ENCODE data around the gene FAM185A.
"Not testable (repeated sequence)": the region's sequence is repeated elsewhere in the genome, so short reads cannot be mapped to it uniquely, and the experiment has no call there.

Gene FAM185A

DNA sequence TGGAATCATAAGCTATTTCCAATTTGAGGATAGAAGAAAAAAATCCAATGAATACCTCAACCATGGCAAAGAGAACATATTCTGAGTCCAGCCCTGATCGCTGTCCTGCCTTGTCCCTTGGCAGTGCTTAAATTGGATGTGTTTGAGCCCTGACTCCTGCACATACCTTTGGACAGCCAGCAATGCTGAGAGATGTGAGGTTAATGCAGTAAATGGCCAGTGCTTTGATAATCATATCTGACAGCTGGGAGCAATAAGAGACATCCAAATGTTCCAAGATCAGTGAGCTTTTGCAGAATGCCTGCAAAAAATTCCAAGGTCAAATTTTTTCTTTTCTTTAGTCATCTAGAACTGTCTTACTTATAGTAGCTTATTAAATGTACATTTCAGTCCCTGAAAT, 83.9 kb downstream of the FAM185A start:
- DNase-seq (ENCODE audit: low read depth) = no peak

DNA sequence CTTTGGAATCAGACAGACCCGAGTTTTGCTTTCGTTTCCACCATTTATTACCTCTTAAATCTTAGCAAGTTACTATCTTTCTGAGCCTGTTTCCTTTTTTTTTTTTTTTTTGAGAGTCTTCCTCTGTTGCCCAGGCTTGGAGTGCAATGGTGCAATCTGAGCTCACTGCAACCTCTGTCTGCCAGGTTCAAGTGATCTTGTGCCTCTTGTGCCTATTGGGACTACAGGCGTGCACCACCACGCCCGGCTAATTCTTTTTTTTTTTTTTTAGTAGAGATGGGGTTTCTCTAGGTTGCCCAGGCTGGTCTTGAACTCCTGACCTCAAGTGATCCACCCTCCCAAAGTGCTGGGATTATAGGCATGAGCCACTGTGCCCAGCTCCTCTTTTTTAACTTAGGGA, 84.5 kb downstream of the FAM185A start:
- no peak for DNase-seq (ENCODE audit: low read depth)

DNA sequence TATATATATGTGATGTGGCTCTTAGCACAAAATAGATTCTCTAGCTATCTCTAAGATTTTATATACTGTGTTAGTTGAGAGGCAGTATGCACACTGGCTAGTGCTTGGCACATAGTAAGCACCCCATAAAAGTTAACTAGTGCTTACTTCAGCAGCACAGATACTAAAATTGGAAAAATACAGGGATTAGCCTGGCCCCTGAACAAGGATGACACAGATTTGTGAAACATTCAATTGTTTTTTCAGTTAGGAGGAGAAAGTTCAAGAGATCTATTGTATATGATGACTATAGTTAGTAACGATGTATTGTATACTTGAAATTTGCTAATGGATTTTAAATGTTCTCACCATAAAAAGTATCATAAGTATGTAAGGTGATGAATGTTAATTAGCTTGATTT, 85.7 kb downstream of the FAM185A start:
- DNase-seq (ENCODE audit: low read depth) = no peak

DNA sequence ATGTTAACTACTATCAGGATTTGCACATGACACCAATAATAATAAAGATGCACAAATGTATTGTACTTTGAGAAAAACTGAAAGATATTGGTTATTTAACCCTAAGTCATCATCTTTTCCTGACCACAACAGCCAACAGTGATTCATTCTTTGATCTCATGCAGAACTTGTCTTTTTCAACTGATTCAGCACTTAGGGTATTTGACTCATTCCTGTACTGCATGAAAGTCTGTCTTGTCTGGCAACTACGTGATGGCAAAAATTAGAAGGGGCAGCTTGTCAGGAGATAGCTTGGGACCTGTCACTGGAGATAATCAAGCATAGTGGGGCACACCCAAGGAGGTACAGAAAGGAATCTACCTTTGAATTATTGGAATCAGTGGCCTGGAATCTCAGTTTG, 86.2 kb downstream of the FAM185A start:
- DNase-seq (ENCODE audit: low read depth) = no peak

DNA sequence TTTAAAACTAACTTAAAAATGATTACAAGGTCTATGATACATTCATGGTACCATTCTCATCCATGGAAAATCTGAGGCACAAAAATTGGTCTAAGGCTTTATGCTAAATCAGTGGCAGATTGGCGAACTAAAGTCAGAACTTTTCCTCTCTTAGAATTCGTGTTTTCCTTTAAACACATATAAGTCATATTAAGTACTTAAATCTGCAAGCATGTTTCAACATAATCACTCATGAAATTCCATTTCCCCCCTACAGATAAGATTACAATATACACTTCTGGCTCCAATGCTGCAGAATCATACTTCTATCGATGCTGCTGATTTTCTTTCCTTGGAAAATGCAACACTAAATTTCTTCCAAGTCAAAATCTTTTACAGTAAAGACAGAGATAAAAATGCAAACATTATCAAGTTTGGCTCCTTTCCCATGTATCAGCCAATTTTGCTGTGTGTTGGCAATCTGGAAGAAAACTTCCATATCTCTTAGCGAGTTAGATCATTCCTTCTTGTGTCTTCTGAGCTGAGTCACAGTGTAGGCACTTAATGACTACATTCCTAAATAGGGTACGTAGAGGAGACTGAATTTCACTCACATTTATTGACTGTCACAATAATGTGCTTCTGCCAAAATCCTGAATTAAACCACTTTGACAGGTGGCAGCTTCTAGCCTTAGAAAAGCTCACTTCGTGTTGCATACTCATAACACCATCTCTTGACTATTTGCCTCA, 87.6 kb downstream of the FAM185A start:
- DNase-seq (ENCODE audit: low read depth) = no peak

DNA sequence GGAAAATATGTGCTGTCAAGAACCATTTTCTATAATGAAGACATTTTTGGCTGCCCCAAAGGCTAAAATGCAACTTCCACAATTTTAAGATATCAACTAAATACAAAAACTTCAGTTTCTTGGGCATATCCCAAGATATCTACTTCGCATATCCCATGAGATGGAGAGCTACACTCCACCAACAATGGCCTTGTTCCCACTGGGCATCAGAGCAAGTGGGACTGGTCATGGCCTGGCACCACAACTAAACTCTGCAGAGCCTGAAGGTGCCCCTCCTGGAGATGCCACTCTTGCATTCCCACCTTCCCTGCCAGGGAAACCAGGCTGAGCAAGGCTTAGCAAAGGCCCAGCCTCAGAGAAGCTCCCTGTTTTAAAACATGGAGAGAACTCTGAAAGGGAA, 88.2 kb downstream of the FAM185A start:
- no peak for DNase-seq (ENCODE audit: low read depth)

DNA sequence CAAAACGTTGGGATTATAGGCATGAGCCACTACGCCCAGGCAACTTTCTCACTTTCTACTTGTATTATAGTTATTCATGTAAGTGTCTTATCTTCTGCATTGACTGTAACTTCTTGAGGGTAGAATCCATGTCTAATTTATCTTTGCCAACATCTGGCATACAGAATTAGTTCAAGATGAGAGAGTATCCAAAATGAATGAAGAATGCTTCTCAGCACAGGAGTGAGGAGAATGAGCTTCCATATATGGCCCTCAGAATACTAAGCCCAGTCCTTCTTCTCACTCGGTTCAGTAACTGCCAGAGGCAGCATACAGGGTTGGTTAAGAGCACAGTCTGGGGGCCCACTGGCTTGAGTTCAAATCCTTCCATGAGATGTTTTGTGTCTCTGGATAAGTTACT, 89.0 kb downstream of the FAM185A start:
- no peak for DNase-seq (ENCODE audit: low read depth)

DNA sequence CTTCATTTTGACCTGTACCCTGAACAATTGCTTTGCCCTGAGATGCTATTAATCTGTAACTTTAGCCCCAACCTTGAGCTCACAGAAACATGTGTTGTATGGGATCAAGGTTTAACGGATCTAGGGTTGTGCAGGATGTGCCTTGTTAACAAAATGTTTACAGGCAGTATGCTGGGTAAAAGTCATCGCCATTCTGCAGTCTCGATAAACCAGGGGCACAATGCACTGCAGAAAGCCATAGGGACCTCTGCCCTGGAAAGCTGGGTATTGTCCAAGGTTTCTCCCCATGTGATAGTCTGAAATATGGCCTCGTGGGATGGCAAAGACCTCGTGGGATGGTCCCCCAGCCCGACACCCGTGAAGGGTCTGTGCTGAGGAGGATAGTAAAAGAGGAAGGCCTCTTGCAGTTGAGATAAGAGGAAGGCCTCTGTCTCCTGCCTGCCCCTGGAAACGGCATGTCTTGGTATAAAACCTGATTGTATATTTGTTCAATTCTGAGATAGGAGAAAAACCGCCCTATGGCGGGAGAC, 89.8 kb downstream of the FAM185A start:
- DNase-seq (ENCODE audit: low read depth) = not testable (repeated sequence)

DNA sequence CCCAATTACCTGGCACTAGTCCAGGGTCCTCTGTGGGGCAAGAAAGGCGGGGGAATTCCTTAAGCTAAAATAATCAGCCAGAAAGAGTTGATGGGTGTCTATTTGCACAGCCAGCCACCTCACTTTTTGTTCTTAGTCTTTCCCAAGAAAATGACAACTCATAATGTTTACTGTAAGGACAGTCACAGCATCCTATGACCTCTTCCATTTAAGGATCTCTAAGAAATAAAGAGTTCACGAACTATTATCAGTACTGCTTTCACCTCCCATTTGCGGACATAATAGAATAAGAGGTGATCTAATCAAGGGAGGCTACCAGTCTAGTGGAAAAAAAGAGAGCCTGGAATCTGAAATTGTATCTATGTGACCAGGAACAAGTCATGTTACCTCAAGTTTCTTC, 91.6 kb downstream of the FAM185A start:
- no peak for DNase-seq (ENCODE audit: low read depth)

DNA sequence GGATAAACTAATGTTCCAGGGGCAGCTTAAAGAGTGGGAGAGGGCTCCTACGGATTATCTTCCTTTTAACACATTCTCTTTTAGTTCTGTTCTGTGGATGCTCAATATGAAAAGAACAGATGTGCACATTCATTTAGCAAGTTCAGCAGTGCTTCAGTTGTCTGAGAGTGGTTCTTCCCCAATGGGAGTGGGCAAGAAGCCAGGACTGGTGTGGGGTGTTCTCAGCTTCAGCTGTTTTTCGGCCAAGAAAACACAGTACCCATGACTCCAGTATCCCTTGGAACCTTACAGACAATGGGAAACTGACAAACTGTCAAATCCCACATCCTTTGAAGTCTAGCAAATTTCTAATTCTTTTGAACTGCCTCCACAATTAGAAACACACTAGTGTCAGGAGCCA, 92.5 kb downstream of the FAM185A start:
- no peak for DNase-seq (ENCODE audit: low read depth)

DNA sequence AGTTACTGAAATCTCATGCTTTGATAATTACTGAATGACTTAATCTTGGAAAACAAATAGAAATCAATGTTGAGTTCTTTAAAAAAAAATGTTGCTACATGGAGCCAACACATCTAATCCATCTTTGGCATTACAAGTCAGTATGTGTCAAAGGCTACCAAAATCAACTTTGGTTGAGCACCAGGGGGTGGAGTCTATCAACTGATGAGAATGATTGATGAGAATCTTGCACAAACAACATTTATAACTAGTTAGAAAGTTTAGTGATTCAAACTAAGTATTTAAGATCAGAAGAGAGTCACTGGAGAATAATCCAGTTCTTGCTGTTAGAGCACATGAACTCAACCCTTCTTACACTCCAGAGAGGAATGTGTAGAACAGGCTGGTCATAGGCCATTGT, 93.5 kb downstream of the FAM185A start:
- DNase-seq (ENCODE audit: low read depth) = no peak

DNA sequence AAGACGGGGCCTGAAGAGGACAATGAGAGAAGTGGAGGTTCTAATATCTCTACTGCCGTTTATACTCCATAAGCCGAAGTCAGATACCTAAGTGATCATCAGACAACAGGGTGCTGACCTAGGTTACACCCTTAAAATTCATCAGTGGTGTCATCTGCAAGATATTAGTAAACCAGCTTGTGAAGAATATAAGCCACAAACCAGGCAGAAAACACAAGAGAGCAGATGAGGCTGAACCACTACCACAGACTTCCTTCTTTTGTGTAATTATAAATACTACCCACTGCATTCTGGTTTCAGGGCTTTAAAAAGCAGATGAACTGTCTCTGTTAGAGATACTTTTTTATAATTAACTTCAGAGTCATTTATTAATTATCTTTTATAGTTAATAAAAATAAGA, 95.1 kb downstream of the FAM185A start:
- DNase-seq (ENCODE audit: low read depth) = no peak

DNA sequence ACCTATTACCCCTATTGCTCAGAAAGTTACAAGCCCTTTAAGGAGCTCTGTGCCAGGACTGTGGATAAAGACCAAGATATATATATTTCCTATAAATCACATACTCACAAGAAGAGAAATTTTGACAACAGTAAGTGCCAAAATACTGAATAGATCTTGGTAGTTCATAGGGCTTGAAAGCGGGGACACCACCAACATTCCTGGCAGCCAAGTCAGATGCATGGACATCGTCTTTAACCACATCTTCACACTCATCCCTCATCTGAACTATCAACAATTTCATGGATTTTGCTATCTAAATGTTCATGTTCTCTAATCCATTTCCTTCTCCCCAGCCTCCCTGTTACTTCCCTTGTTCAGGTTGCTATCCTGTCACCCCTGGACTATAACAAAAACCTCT, 96.5 kb downstream of the FAM185A start:
- DNase-seq (ENCODE audit: low read depth) = no peak

DNA sequence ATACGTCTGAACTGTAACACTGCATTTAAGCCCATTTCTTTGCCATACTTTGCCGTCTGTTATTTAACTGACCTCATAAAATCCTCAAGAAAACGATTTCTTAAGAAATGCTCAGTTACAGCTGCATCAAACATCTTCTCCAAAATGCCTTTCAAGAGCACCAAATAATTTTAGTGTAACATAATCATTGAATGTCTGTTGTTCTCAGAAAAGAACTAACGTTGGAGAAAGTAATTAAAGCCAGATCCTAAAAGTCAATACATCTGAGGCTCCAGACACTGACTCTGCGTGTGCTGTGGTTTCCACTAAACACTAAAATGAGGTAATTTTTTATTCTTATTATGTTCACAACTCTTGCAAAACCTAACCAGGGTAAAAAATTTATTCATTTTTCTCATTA, 100.3 kb downstream of the FAM185A start:
- DNase-seq (ENCODE audit: low read depth) = no peak

DNA sequence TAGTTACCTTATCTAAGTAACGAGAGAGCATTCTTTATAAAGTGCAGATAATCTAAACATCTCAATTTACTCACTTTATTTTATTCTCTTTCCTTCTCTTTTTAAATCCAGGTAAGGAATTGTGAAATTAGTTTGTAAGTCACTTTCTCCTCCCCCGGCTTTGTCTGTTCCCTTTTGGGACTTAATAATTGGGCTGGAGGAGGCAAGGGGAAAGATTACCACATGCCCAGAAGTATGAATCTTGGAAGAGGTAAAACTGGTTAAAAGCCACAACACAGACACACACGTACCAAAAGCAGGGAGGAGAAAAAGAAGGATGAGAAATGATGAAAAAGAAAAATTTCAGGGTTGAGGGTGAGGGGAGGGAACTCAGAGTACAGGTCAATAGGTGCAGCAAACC, 100.7 kb downstream of the FAM185A start:
- no peak for DNase-seq (ENCODE audit: low read depth)

DNA sequence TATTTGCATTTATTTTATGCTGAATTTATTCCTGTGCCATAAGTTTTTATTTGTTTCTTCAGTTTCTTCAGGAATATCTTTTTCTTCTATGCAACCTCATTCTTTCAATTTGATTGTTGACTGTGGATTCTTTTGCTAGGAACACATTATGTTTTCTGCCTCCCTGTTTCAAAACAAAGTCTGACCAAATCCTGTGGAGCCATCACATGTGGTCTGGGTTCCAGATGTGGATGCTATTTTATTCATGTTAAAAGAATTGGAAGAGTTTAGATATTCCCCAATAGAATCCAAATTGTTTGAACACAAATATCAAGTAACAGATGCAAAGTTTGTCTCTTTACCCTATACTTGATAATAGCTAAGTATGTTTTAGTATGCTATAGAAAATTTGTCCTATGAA, 107.2 kb downstream of the FAM185A start:
- DNase-seq (ENCODE audit: low read depth) = no peak

Data from activated T-helper 9 cell treated with anti-CD3 and anti-CD28 coated beads, Interleukin-2, amount 50 U/mL, for 16 hours (primary cell).